ENCODE results near the gene AGBL1.

Gene AGBL1

DNA sequence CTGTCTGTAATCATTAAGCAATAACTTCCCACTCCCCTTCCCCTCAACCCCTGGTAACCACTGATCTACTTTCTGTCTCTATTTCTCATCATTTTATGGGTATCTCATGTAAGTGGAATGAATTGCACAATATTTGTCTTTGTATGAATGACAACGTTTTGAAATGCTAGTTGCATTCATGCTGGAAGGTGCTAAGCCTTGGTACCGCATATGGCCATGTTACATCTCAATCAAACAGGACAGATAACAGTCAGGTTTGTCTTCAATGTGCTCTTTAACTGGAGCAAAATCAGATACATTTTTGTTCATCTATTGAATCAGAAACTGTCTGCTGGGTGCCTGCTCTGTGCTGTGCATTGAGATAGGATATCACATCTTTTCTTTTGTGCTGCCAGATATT is 134.2 kb downstream of the AGBL1 start:
- no peak overlapping the region for H3K4me3 ChIP-seq (ENCODE audit: low read length)
- TF ChIP-seq ZNF274 (IDR thresholded peaks at IDR 0.05; ENCODE audit: low read depth, low read length), result no peak

- H3K4me3 ChIP-seq (ENCODE audit: low read length), result no peak overlapping the region
- TF ChIP-seq ZNF274 (IDR thresholded peaks at IDR 0.05; ENCODE audit: low read depth, low read length), result no peak
Observed at GRCh38 chr15:86221119-86221518, 141.4 kb downstream of the AGBL1 start.

DNA sequence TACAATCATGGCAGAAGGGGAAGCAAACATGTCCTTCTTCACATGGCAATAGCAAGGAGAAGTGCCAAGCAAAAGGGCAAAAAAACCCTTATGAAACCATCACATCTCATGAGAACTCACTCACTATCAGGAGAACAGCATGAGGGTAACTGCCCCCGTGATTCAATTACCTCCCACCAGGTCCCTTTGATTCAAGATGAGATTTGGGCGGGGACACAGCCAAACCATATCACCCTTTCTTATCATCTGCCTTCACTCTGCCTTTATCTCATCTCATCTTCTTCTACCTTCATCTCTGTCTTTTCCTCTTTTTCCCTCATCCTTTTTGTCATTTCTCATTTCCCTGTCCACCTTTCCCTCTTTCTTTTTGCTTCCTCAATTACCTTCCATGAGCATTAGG is 149.6 kb downstream of the AGBL1 start:
- H3K4me3 ChIP-seq (ENCODE audit: low read length), result no peak overlapping the region
- TF ChIP-seq ZNF274 (IDR thresholded peaks at IDR 0.05; ENCODE audit: low read depth, low read length), result no peak

- no peak overlapping the region for H3K4me3 ChIP-seq (ENCODE audit: low read length)
- TF ChIP-seq ZNF274 (IDR thresholded peaks at IDR 0.05; ENCODE audit: low read depth, low read length), result no peak
Observed at GRCh38 chr15:86229936-86230335, 150.3 kb downstream of the AGBL1 start.

GRCh38 chr15:86231864-86232721 is 152.4 kb downstream of the AGBL1 start:
- TF ChIP-seq ZNF274 (IDR thresholded peaks at IDR 0.05; ENCODE audit: low read depth, low read length), result no peak
- H3K4me3 ChIP-seq (ENCODE audit: low read length), result no peak overlapping the region

GRCh38 chr15:86235667-86236066 is 156.0 kb downstream of the AGBL1 start:
- H3K4me3 ChIP-seq (ENCODE audit: low read length), result no peak overlapping the region
- no peak for TF ChIP-seq ZNF274 (IDR thresholded peaks at IDR 0.05; ENCODE audit: low read depth, low read length)

DNA sequence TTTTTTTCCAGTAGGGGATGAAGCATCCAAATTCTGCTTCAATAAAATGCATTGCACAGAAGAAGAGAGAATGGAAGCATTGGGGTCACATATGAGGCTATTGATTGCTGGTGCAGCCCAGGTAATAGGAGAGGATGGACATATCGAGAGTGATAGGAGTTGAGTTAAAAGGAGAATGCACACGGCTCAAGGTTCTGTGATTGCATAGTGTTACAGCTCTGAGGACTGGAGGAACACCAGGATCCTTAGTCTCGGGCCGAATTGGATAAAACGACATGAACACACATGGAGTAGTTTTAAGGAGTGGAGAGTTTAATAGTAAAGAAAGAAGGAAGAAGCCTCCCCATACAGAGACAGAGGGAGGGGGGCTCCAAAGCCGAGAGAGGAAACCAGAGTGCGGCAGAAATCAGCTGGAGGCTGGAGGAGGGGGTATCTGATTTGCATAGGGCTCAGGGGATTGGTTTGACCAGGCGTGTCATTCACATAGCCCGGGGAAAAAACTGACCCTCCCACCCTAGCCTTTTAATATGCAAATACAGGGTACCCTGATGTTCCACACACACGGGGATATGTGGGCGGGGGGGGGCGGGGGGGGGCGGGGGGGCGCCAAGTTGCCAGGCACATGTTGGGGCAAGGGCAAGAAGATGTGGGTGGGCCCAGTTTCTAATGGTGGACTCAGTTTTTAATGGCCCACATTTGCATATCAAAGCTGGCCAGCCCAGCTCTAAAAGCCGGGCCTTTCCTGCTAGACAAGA is 156.9 kb downstream of the AGBL1 start:
- TF ChIP-seq ZNF274 (IDR thresholded peaks at IDR 0.05; ENCODE audit: low read depth, low read length), result no peak
- H3K4me3 ChIP-seq (ENCODE audit: low read length), result no peak overlapping the region

- no peak for TF ChIP-seq ZNF274 (IDR thresholded peaks at IDR 0.05; ENCODE audit: low read depth, low read length)
Observed at GRCh38 chr15:86237111-86237500, 157.4 kb downstream of the AGBL1 start.

GRCh38 chr15:86247249-86247955 is 167.7 kb downstream of the AGBL1 start:
- TF ChIP-seq ZNF274 (IDR thresholded peaks at IDR 0.05; ENCODE audit: low read depth, low read length), result no peak

More at GRCh38 chr15:86237111-86237500, 157.4 kb downstream of the AGBL1 start:
- H3K4me3 ChIP-seq (ENCODE audit: low read length), result no peak overlapping the region

DNA sequence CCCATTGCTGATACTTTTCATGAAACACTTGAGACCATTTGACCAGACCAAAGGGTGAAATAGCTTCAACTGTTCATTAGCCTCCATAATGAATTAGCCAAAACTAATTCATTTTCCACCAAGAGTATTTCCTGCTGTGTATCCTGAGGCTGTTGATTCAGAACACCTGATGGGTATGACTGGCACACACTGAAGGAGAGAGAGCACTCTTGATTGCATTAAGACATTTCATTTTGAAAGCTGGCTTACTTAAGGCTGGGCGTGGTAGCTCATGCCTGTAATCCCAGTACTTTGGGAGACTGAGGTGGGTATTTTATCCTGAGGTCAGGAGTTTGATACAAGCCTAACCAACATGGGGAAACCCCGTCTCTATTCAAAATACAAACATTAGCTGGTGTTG is 175.6 kb downstream of the AGBL1 start:
- TF ChIP-seq ZNF274 (IDR thresholded peaks at IDR 0.05; ENCODE audit: low read depth, low read length), result no peak
- H3K4me3 ChIP-seq (ENCODE audit: low read length), result no peak overlapping the region

More at GRCh38 chr15:86247249-86247955, 167.7 kb downstream of the AGBL1 start:
- no peak overlapping the region for H3K4me3 ChIP-seq (ENCODE audit: low read length)

DNA sequence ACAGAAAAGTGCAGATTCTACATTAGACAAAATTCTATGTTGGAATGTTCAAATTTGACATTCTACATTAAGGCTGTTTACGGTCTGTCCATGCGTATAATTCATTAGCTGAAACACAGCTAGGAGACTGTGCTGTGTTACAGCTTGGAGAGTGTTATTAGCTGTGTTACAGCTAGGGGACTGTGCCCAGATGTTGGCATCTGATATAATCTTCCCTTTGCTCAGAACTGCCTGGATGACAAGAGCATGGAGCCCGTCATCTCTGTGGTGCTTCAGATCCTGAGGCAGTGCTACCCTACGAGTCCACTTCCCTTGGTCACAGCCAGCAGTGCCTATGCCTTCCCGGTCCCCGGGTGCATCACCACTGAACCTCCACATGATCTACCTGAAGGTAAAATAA is 177.0 kb downstream of the AGBL1 start:
- H3K4me3 ChIP-seq (ENCODE audit: low read length), result no peak overlapping the region
- no peak for TF ChIP-seq ZNF274 (IDR thresholded peaks at IDR 0.05; ENCODE audit: low read depth, low read length)

GRCh38 chr15:86259589-86259988 is 179.9 kb downstream of the AGBL1 start:
- no peak overlapping the region for H3K4me3 ChIP-seq (ENCODE audit: low read length)
- TF ChIP-seq ZNF274 (IDR thresholded peaks at IDR 0.05; ENCODE audit: low read depth, low read length), result no peak

GRCh38 chr15:86263230-86263629 is 183.6 kb downstream of the AGBL1 start:
- TF ChIP-seq ZNF274 (IDR thresholded peaks at IDR 0.05; ENCODE audit: low read depth, low read length), result no peak
- H3K4me3 ChIP-seq (ENCODE audit: low read length), result no peak overlapping the region

DNA sequence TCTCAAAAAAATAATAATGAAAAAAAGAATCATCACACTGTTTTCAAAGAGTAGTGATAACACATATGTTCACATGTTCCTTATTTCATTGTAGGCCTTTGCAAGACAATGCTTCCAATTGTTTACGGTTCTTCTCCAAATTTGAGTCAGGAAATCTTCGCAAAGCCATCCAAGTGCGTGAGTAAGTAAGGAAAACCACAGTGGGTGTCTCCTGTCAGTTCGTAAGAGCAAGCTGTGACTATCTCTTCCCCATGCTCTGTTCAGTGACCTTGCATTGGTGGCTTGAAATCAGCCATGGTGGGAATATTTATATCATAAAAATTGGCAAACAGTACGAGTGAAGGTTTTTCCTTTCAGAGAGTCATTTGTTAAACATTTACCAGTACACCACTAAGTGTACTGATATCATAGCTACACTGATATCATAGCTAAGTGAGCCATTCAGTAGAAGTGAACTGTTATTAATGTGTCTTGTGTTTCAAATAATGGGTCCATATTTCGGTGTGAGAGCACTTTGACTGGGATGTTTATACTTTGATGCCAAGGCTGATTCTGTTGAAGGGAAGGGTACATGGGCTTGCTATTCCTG is 187.3 kb downstream of the AGBL1 start:
- no peak for TF ChIP-seq ZNF274 (IDR thresholded peaks at IDR 0.05; ENCODE audit: low read depth, low read length)
- no peak overlapping the region for H3K4me3 ChIP-seq (ENCODE audit: low read length)

Data from GM08714 (cell line).